ENCODE results near the gene SNED1. TPM values are rescaled to one million over a fixed set of nuclear protein-coding genes. Genes with fewer than 3 reads are reported as not detected.
A peak's percentile ranks its signal among the peaks of the same experiment; 100 is the strongest.

SNED1 gene
- total RNA-seq, 2 experiments from 2014 or later = 0.69 to 0.78 TPM

DNA sequence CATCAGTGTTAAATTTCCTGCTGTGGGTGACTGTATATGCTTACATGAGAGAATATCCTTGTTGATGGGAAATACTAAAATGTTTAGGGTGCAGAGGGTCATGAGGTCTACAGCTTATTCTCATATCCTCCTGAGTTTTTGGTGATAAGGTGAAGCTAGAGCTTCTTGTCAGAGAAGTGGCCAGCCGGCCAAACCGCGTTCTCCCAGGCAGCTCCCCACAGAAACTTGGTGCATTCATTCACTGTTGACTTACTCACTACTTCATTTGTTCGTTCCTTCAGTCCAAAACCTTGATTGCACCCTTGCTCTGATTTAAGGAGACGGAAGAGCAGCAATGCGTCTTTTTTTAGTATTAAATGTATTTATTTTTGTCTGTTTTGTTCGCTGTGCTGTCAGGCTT is 8.7 kb downstream of the SNED1 start:
- no peak for ATAC-seq
- peaks cover 22% of the 10 kb centered on the region for H3K9me3 Mint-ChIP-seq (ENCODE audit: low read depth)

DNA sequence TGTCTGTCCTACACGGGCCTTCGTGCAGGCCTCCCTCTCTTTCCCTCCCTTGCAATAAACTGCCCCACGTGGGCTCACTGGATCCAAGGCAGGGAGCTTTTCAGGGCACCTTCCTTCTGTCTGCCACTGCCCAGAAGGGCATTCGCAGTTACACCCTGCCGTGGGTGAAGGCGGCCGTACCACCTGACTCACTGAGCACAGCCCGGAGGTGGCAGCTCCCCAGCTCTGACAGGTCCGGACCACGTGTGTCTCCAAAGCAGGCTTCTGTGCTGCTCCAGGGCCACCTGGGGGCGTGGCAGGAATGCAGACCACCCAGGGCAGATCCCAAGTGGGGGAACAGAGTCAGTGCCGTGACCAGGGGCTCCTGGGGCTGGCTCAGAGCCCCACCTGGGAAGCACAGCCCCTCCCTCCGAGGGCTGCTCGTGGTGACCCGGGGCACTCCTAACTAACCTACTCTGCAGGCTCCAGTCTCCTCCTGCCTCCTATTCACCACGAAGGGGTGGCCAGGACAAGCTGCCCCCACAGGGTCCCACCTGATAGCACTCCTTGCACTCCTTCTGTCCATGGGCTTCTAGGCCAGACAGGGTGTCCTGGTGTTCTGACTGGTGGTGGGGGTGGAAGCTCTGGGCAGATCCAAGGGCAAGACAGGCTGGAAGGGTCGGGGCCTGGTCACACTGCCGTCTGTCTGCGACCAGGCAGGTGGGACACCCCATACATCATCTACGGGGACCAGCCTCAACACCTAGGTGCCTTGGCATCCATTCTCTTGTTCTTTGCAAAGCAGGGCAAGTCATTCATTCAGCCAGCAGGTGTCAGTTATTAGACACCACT is 9.7 kb downstream of the SNED1 start:
- Mint-ChIP-seq H3K27me3 (no peaks in the 10 kb centered on the region), H3K9me3 (ENCODE audit: low read depth) (peaks cover 22% of the 10 kb centered on the region), H3K4me3 (no peak overlapping the region), H3K27ac (no peak overlapping the region), H3K36me3 (ENCODE audit: low read depth) (peaks cover 8% of the 10 kb centered on the region), H3K4me1 (peaks cover 30% of the 10 kb centered on the region)
- ChIA-PET POLR2A (no interaction called here), CTCF (interaction anchor here (0.5 kb wide), 1 partner anchor 25 kb away, joined by 3 read pairs; no protein-coding TSS in a partner anchor)
- ATAC-seq = no peak
- intact Hi-C loops (cut with DNase I, micrococcal nuclease) = no loop called here
- no peak for DNase-seq

More for the DNA sequence above, 8.7 kb downstream of the SNED1 start:
- H3K4me1 Mint-ChIP-seq = peaks cover 26% of the 10 kb centered on the region
- H3K4me3 Mint-ChIP-seq = no peak overlapping the region
- ChIA-PET POLR2A (no interaction called here), CTCF (interaction anchor here (0.5 kb wide), 1 partner anchor 165 kb away, joined by 5 read pairs; no protein-coding TSS in a partner anchor)
- H3K27me3 Mint-ChIP-seq = no peaks in the 10 kb centered on the region
- no peak for DNase-seq
- intact Hi-C loops (cut with DNase I, micrococcal nuclease) = no loop called here
- no peak overlapping the region for H3K27ac Mint-ChIP-seq
- H3K36me3 Mint-ChIP-seq (ENCODE audit: low read depth) = peaks cover 8% of the 10 kb centered on the region

DNA sequence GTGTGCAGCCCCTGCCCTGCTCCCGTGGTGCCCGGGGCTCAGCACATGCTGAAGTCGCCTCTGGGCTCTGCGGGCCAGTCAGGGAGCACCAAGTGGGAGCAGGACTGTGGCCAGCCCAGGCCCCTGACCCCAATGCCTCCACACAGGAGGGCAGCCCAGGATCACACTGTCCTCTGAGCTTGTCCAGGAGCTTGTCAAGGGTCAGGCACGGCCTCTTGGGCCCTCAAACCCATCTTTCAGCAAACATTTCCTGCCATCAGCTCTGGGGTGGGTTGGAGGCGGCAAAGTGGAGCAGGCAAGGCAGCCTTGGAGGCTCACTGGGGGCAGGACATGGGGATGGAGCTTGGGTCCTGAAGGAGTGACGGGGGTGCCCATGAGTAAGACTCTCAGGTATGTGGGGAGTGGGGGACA is 10.3 kb downstream of the SNED1 start:
- Mint-ChIP-seq H3K9me3 (ENCODE audit: low read depth) (peaks cover 15% of the 10 kb centered on the region), H3K4me3 (no peak overlapping the region), H3K27ac (peak overlapping the region; percentile 76), H3K36me3 (ENCODE audit: low read depth) (peaks cover 4% of the 10 kb centered on the region), H3K27me3 (no peaks in the 10 kb centered on the region), H3K4me1 (peaks cover 30% of the 10 kb centered on the region)
- ATAC-seq = no peak
- POLR2A ChIA-PET = no interaction called here
- CTCF ChIA-PET = no interaction called here
- DNase-seq = no peak
- intact Hi-C loops (cut with DNase I, micrococcal nuclease) = no loop called here

DNA sequence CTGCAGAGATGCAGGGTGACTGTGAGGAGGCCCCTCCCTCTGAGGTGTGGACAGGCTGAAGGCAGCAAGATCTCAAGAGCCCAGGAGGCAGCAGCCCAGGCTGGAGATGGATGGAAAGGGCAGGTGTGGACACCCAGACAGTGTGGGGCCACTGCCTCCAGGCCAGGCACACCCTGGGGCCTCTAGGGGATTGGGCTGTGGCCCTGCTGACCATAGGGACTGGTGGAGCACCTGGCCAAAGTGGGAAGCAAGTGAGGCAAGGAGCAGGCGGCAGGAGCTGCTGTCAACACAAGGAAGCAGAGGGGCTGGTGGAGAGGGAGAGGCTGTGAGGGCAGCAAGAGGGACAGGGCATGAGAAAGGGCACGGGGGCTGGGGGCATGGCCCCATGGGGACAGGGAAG is 10.8 kb downstream of the SNED1 start:
- Mint-ChIP-seq H3K27ac (peak overlapping the region; percentile 76), H3K9me3 (ENCODE audit: low read depth) (peaks cover 11% of the 10 kb centered on the region), H3K27me3 (no peaks in the 10 kb centered on the region), H3K36me3 (ENCODE audit: low read depth) (peaks cover 2% of the 10 kb centered on the region), H3K4me1 (peaks cover 30% of the 10 kb centered on the region), H3K4me3 (no peak overlapping the region)
- ChIA-PET POLR2A (no interaction called here), CTCF (no interaction called here)
- intact Hi-C loops (cut with DNase I, micrococcal nuclease) = no loop called here
- ATAC-seq (no peak), DNase-seq (no peak)

DNA sequence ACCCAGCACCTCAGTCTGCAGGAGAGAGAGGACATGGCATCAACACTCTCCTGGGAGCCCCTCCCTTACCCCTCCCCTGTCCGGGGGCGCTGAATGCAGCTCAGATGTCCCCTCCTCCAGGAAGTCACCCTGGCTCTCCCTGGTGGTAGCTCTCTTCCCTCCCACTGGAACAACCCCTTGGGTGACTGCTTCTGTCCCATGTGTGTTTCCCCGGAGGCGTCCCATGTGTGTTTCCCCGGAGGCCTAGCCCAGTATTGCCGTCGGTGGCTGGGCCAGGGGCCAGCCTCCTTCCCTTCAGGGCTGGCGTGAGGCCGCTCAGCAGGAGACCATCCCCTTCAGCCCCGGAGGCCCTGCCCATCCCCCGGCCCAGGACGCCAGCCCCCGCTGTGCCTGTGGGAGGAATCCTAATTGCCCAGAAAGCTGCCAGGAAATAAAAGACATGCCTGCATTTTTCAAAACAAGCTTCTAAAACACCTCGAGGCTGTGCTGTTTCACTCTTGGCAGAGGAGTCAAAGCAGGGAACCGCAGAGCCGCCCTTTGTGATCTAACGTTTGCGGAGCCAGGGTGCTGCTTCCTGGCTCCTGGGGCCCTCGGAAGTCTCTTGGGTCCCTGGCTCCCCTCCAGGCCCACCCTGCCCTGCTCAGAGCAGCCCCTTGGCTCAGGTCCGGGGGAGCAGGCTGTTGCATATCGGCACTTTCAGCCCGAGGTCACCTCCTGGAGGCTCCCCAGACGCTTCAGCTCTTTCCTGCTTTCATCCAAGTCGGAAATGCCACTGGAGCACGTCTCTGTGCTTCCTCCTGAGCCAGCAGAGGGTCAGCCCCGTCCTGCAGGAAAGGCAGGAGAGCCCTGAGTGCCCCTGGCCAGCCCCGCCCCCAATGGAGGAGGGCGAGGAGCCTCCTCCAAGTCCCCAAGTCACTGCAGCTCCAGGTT is 11.4 kb downstream of the SNED1 start:
- ATAC-seq = peak; percentile 82
- intact Hi-C loops (cut with DNase I, micrococcal nuclease) = no loop called here
- Mint-ChIP-seq H3K27me3 (no peaks in the 10 kb centered on the region), H3K4me3 (peak overlapping the region; percentile 23), H3K4me1 (peaks cover 30% of the 10 kb centered on the region), H3K36me3 (ENCODE audit: low read depth) (peaks cover 2% of the 10 kb centered on the region), H3K9me3 (ENCODE audit: low read depth) (peaks cover 10% of the 10 kb centered on the region), H3K27ac (peak overlapping the region; percentile 76)
- ChIA-PET POLR2A (no interaction called here), CTCF (interaction anchor here (0.6 kb wide), 1 partner anchor 204 kb away, joined by 4 read pairs; no protein-coding TSS in a partner anchor)
- peak; percentile 74 for DNase-seq

DNA sequence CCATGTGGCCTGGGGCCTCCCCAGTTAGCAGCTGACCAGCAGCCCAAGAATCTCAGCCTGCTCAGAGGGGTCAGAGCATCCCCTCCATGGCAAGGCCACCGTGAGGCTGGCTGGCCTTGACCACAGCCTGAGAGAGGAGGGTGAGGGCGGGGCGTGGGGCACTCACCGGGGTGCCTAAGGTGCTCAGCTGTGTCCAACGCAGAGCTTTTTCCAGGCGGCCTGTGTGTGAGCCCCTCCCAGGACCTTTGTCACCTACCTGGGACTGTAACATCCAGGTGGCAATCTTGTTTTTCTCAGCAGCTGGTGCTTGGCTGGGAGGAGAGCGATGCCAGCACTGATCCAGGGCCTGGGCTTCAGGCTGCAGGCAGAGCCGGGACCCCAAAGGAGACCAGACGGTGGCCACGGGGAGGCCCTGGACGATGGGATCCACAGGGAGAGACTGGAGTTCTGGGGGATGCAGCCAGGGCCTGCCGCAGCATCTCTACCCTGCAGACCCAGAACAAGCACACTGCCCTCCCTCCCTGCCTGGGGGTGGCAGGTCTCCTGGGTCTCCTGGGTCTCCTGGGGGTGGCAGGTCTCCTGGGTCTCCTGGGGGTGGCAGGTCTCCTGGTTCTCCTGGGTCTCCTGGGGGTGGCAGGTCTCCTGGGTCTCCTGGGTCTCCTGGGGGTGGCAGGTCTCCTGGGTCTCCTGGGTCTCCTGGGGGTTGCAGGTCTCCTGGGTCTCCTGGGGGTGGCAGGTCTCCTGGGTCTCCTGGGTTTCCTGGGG is 12.3 kb downstream of the SNED1 start:
- ChIA-PET POLR2A (no interaction called here), CTCF (interaction anchor here (0.6 kb wide), 1 partner anchor 205 kb away, joined by 4 read pairs; no protein-coding TSS in a partner anchor)
- no peak overlapping the region for H3K4me3 Mint-ChIP-seq
- H3K9me3 Mint-ChIP-seq (ENCODE audit: low read depth) = peaks cover 4% of the 10 kb centered on the region
- H3K27me3 Mint-ChIP-seq = no peaks in the 10 kb centered on the region
- H3K27ac Mint-ChIP-seq = peak overlapping the region; percentile 47
- DNase-seq (no peak), ATAC-seq (no peak)
- intact Hi-C loops (cut with DNase I, micrococcal nuclease) = no loop called here
- peaks cover 2% of the 10 kb centered on the region for H3K36me3 Mint-ChIP-seq (ENCODE audit: low read depth)
- H3K4me1 Mint-ChIP-seq = peaks cover 30% of the 10 kb centered on the region

DNA sequence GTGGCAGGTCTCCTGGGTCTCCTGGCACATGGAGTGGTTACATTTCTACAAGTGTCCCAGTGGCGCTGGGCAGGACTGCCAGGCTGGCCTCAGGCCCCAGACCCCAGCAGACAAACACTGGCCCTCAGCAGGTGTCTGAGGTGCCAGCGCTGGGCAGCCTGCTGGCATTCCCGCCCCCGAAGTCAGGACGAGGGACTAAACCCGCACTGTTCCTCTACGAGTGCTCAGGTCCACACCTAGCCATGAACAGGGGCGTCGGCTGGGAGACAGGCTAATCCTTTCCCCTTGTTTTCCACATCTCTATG is 12.8 kb downstream of the SNED1 start:
- intact Hi-C loops (cut with DNase I, micrococcal nuclease) = no loop called here
- Mint-ChIP-seq H3K4me3 (no peak overlapping the region), H3K4me1 (peaks cover 30% of the 10 kb centered on the region), H3K9me3 (ENCODE audit: low read depth) (no peaks in the 10 kb centered on the region), H3K36me3 (ENCODE audit: low read depth) (no peaks in the 10 kb centered on the region), H3K27ac (no peak overlapping the region), H3K27me3 (no peaks in the 10 kb centered on the region)
- POLR2A ChIA-PET = no interaction called here
- no peak for DNase-seq
- CTCF ChIA-PET = no interaction called here
- ATAC-seq = no peak

DNA sequence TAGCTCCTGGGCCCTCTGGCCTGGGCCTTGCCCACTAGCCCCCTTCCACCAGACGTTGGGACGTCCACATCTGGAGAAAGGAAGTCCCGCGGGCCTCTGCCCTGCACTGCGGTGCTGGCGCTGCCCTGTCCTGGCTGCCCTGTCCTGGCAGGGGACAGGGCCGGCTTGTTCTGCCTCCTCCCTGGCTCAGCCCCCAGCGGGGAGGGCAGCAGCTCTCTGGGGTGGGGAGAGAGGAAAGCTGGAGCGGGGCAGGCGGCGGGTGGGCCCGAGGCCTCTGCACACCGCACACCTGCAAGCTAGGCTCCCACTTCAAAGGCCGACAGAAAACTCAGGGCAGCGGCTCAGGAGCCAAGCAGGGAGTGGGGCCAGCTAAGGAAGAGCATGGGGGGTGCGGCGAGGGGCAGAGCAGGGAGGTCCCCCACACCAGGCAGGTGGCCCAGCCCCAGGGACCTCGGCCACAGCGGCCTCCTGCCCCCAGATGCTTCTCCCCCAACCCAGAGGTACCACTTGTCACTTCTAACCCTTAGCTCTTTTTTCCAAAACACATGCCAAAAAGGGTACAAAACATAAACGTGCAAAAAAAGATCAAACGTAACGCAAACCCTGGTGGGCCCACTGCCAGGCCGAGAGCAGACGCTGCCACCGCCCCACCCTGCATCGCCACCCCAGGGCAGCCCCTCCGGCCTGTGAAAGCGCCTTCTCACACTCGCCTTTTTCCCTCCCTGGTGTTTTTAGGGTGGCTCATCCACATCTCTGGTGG is 13.5 kb downstream of the SNED1 start:
- DNase-seq (no peak), ATAC-seq (no peak)
- Mint-ChIP-seq H3K36me3 (ENCODE audit: low read depth) (no peaks in the 10 kb centered on the region), H3K4me3 (no peak overlapping the region), H3K4me1 (peaks cover 27% of the 10 kb centered on the region), H3K9me3 (ENCODE audit: low read depth) (no peaks in the 10 kb centered on the region), H3K27me3 (no peaks in the 10 kb centered on the region), H3K27ac (no peak overlapping the region)
- POLR2A ChIA-PET = no interaction called here
- CTCF ChIA-PET = no interaction called here
- intact Hi-C loops (cut with DNase I, micrococcal nuclease) = no loop called here

DNA sequence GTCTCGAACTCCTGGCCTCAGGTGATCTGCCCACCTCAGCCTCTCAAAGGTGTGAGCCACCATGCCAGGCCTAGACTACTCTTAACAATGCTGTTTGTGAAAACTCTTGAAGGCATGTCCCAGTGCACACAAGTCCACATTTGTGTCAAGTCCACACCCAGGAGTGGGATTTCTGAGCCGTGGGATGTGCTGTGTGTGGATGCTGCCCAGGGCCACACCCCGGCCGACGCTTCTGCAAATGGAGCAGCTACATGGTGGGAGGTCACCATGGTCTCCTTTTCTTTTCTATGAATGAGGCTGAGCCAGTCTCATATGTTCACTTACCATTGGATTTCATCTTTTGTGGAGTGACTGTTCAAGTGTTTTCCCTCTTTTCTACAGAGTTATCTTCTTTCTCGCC is 15.8 kb downstream of the SNED1 start:
- Mint-ChIP-seq H3K4me1 (peaks cover 20% of the 10 kb centered on the region), H3K27me3 (no peaks in the 10 kb centered on the region), H3K4me3 (no peak overlapping the region), H3K27ac (no peak overlapping the region), H3K9me3 (ENCODE audit: low read depth) (no peaks in the 10 kb centered on the region), H3K36me3 (ENCODE audit: low read depth) (no peaks in the 10 kb centered on the region)
- intact Hi-C loops (cut with DNase I, micrococcal nuclease) = no loop called here
- no peak for ATAC-seq
- DNase-seq = no peak
- POLR2A ChIA-PET = no interaction called here
- CTCF ChIA-PET = no interaction called here

DNA sequence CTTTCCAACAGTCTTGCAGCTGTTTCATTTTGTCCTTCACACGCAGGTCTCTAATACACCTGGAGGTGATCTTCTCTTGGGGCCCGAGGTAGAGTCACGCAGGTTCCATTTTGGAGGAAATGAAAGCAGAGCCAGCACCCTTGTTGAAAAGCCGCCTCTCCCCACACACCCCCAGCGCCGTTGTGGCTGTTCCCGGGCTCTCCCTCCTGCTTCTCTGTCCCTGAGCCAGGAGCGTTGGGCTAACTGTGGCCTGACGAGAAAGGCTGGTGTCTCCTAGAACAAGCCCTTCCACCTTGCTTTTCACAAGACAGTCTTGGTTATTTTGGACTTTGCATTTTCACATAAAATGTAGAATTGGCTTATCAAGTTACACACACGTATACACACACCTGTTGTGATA is 16.3 kb downstream of the SNED1 start:
- Mint-ChIP-seq H3K36me3 (ENCODE audit: low read depth) (no peaks in the 10 kb centered on the region), H3K4me3 (no peak overlapping the region), H3K9me3 (ENCODE audit: low read depth) (no peaks in the 10 kb centered on the region), H3K4me1 (peaks cover 14% of the 10 kb centered on the region), H3K27ac (no peak overlapping the region), H3K27me3 (no peaks in the 10 kb centered on the region)
- ATAC-seq (no peak), DNase-seq (no peak)
- CTCF ChIA-PET = no interaction called here
- POLR2A ChIA-PET = no interaction called here
- intact Hi-C loops (cut with DNase I, micrococcal nuclease) = no loop called here

DNA sequence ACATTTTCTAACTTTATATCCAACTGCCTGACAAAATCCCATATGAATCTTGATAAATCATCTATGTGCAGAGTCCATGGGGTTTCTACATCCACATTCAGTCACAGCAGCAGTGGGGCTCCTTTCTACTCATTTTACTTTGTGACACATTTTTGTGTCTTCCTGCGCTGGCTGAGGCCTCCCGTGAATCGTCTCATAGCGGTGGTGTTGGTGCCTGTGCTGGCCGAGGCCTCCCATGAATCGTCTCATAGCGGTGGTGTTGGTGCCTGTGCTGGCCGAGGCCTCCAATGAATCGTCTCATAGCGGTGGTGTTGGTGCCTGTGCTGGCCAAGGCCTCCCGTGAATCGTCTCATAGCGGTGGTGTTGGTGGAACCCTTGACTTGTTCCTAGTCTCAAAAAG is 17.0 kb downstream of the SNED1 start:
- H3K4me1 Mint-ChIP-seq = peaks cover 8% of the 10 kb centered on the region
- H3K27me3 Mint-ChIP-seq = no peaks in the 10 kb centered on the region
- ChIA-PET POLR2A (no interaction called here), CTCF (no interaction called here)
- no peaks in the 10 kb centered on the region for H3K36me3 Mint-ChIP-seq (ENCODE audit: low read depth)
- no peak overlapping the region for H3K27ac Mint-ChIP-seq
- intact Hi-C loops (cut with DNase I, micrococcal nuclease) = no loop called here
- DNase-seq (no peak), ATAC-seq (no peak)
- H3K9me3 Mint-ChIP-seq (ENCODE audit: low read depth) = no peaks in the 10 kb centered on the region
- no peak overlapping the region for H3K4me3 Mint-ChIP-seq
